WTC11 (cell line): ENCODE measurements around the gene COX17.

Experiments
- ATF1 ChIP-seq: sonication (generic); formaldehyde crosslinking; IDR thresholded peaks from 2 replicates; pipeline ENCODE4 v1.8.1; 2023; ENCODE audit warnings: mild to moderate bottlenecking, moderate library complexity, missing genetic modification reagents
- CTCF ChIP-seq: fragments of 200-600 bp; IDR thresholded peaks from 2 replicates; pipeline ENCODE4 v1.8.0; 2022; ENCODE audit warnings: antibody characterized with exemption
- ELF4 ChIP-seq: sonication (generic); formaldehyde crosslinking; IDR thresholded peaks from 2 replicates; pipeline ENCODE4 v1.8.1; 2022; ENCODE audit warnings: low read depth, mild to moderate bottlenecking, moderate library complexity, missing genetic modification reagents
- NR1H2 ChIP-seq: sonication (generic); formaldehyde crosslinking; IDR thresholded peaks from 2 replicates; pipeline ENCODE4 v1.9.0; 2021; ENCODE audit warnings: mild to moderate bottlenecking, moderate library complexity, missing genetic modification reagents
- PRDM15 ChIP-seq: sonication (generic); formaldehyde crosslinking; IDR thresholded peaks from 2 replicates; pipeline ENCODE4 v1.8.0; 2022; ENCODE audit warnings: missing genetic modification reagents
- SMAD3 ChIP-seq: sonication (generic); formaldehyde crosslinking; IDR thresholded peaks from 2 replicates; pipeline ENCODE4 v1.8.0; 2022; ENCODE audit warnings: missing genetic modification reagents, mild to moderate bottlenecking, borderline replicate concordance
- TF ChIP-seq, protein P1 (sequence below): sonication (generic); formaldehyde crosslinking; IDR thresholded peaks from 2 replicates; pipeline ENCODE4 v1.8.0; 2022; ENCODE audit warnings: mild to moderate bottlenecking, missing genetic modification reagents
- TF ChIP-seq, protein P2 (sequence below): sonication (generic); formaldehyde crosslinking; IDR thresholded peaks from 2 replicates; pipeline ENCODE4 v1.8.0; 2022; ENCODE audit warnings: mild to moderate bottlenecking, missing genetic modification reagents

- TF ChIP-seq, protein P1, sequence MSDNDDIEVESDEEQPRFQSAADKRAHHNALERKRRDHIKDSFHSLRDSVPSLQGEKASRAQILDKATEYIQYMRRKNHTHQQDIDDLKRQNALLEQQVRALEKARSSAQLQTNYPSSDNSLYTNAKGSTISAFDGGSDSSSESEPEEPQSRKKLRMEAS (CRISPR knock-in tag): no peak
- TF ChIP-seq CTCF (no peak), PRDM15 (CRISPR knock-in tag) (no peak), ATF1 (CRISPR knock-in tag) (no peak), ELF4 (CRISPR knock-in tag) (no peak), SMAD3 (no peak), NR1H2 (CRISPR knock-in tag) (no peak)
- TF ChIP-seq, protein P2, sequence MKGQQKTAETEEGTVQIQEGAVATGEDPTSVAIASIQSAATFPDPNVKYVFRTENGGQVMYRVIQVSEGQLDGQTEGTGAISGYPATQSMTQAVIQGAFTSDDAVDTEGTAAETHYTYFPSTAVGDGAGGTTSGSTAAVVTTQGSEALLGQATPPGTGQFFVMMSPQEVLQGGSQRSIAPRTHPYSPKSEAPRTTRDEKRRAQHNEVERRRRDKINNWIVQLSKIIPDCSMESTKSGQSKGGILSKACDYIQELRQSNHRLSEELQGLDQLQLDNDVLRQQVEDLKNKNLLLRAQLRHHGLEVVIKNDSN (CRISPR knock-in tag): no peak
These were observed 37.5 kb downstream of the COX17 start for GRCh38 chr3:119639494-119640350.
